Stomach (tissue), 4 donors: Measurements from ENCODE around the gene ALDH18A1.

ENCODE experiments used
- CTCF ChIP-seq, 7 experiments: fragments of 450-650 bp in 4 of 7; fragments of 200-600 bp in 3 of 7; sonication (generic) in 3 of 7; IDR thresholded peaks; one replicate each; pipeline ENCODE4 v1.5.1; 2016 to 2019; ENCODE audit warnings: antibody characterized with exemption in 7 of 7, control low read depth in 2 of 7, mild to moderate bottlenecking in 1 of 7
- EP300 ChIP-seq: sonication (generic); formaldehyde crosslinking; IDR thresholded peaks from one replicate; pipeline ENCODE4 v1.6.1; 2017; ENCODE audit warnings: antibody characterized with exemption
- POLR2A ChIP-seq, 4 donors: fragments of 450-650 bp; IDR thresholded peaks; one replicate each; pipeline ENCODE4 v1.6.1; 2016; ENCODE audit warnings: antibody characterized with exemption in 4 of 4, control low read depth in 2 of 4, mild to moderate bottlenecking in 1 of 4, moderate library complexity in 1 of 4

- TF ChIP-seq POLR2A (IDR thresholded peaks at IDR 0.05) (no peak), CTCF (IDR thresholded peaks at IDR 0.05) (no peak), EP300 (no peak)
These were observed at the start of gene ALDH18A1 for GRCh38 chr10:95656291-95657164.
